GM19351 (cell line): ENCODE measurements around the gene PTPRO.
A peak's percentile ranks its signal among the peaks of the same experiment; 100 is the strongest.

Experiments used
- ATAC-seq: cut with Tn5 transposase; IDR thresholded peaks from one replicate; pipeline ENCODE4 v1.9.1; 2021; ENCODE audit warnings: mild to moderate bottlenecking, moderate library complexity; ENCODE audit not compliant: unreplicated experiment

The PTPRO gene

GRCh38 chr12:15522574-15523187 lies 200.4 kb downstream of the PTPRO start:
- ATAC-seq = no peak

GRCh38 chr12:15525441-15525840 lies 203.1 kb downstream of the PTPRO start:
- ATAC-seq = no peak

GRCh38 chr12:15526033-15526432 lies 203.7 kb downstream of the PTPRO start:
- peak; percentile 100 for ATAC-seq

GRCh38 chr12:15527201-15528080 lies 205.1 kb downstream of the PTPRO start:
- no peak for ATAC-seq

- ATAC-seq = no peak
Observed at GRCh38 chr12:15528666-15529065, 206.4 kb downstream of the PTPRO start.

GRCh38 chr12:15530361-15530760 lies 208.1 kb downstream of the PTPRO start:
- no peak for ATAC-seq

- peak; percentile 79 for ATAC-seq
Observed at GRCh38 chr12:15532364-15532977, 210.2 kb downstream of the PTPRO start.

GRCh38 chr12:15534322-15534721 lies 212.0 kb downstream of the PTPRO start:
- ATAC-seq = peak; percentile 79

- ATAC-seq = no peak
Observed at GRCh38 chr12:15534874-15535273, 212.6 kb downstream of the PTPRO start.

- ATAC-seq = no peak
Observed at GRCh38 chr12:15535352-15535781, 213.1 kb downstream of the PTPRO start.

GRCh38 chr12:15536446-15536845 lies 214.1 kb downstream of the PTPRO start:
- ATAC-seq = no peak

GRCh38 chr12:15538881-15539280 lies 216.6 kb downstream of the PTPRO start:
- no peak for ATAC-seq

- no peak for ATAC-seq
Observed at GRCh38 chr12:15540005-15540404, 217.7 kb downstream of the PTPRO start.

- ATAC-seq = no peak
Observed at GRCh38 chr12:15540469-15540872, 218.2 kb downstream of the PTPRO start.

GRCh38 chr12:15541996-15542631 lies 219.8 kb downstream of the PTPRO start:
- ATAC-seq = no peak

- no peak for ATAC-seq
Observed at GRCh38 chr12:15543347-15543746, 221.0 kb downstream of the PTPRO start.

GRCh38 chr12:15544589-15544988 lies 222.3 kb downstream of the PTPRO start:
- no peak for ATAC-seq

- ATAC-seq = no peak
Observed at GRCh38 chr12:15545334-15545733, 223.0 kb downstream of the PTPRO start.

GRCh38 chr12:15546102-15546701 lies 223.9 kb downstream of the PTPRO start:
- peak; percentile 83 for ATAC-seq

GRCh38 chr12:15547063-15547462 lies 224.8 kb downstream of the PTPRO start:
- ATAC-seq = no peak

GRCh38 chr12:15547691-15548090 lies 225.4 kb downstream of the PTPRO start:
- no peak for ATAC-seq
